PC-9 (cell line): ENCODE data around the gene SLC25A3.

Source experiments
- EZH2 ChIP-seq: fragments of 200-600 bp; sonication (generic); IDR thresholded peaks from 2 replicates; pipeline ENCODE4 v1.8.0; 2017; ENCODE audit warnings: antibody characterized with exemption, low read depth
- TF ChIP-seq, protein P1 (sequence below): fragments of 200-600 bp; sonication (generic); conservative IDR thresholded peaks from 2 replicates; pipeline ENCODE4 v1.6.1; 2017; ENCODE audit warnings: mixed run types, antibody characterized with exemption, mild to moderate bottlenecking, moderate library complexity

DNA sequence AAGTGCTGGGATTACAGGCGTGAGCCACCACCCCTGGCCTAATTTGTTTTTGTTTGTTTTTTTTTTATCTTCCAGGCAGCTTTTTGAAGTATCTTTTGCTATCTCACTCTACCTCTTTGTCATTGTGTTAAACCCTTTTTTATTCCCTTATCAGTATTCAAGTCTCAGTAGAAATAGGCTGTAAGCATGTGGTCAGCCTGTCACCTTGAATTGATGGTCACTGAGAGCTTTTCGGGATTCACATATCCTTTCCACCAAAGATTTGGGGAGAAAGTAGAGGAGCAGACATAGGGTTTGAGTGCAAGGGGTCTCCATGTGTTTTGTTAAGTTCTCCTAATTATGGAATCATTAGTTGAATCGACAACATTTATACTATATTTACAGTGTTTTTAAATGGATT, 41.7 kb upstream of the SLC25A3 start:
- TF ChIP-seq, protein P1, sequence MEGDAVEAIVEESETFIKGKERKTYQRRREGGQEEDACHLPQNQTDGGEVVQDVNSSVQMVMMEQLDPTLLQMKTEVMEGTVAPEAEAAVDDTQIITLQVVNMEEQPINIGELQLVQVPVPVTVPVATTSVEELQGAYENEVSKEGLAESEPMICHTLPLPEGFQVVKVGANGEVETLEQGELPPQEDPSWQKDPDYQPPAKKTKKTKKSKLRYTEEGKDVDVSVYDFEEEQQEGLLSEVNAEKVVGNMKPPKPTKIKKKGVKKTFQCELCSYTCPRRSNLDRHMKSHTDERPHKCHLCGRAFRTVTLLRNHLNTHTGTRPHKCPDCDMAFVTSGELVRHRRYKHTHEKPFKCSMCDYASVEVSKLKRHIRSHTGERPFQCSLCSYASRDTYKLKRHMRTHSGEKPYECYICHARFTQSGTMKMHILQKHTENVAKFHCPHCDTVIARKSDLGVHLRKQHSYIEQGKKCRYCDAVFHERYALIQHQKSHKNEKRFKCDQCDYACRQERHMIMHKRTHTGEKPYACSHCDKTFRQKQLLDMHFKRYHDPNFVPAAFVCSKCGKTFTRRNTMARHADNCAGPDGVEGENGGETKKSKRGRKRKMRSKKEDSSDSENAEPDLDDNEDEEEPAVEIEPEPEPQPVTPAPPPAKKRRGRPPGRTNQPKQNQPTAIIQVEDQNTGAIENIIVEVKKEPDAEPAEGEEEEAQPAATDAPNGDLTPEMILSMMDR, result no peak
- TF ChIP-seq EZH2, result no peak
